ENCODE results near the gene POU1F1.

Gene POU1F1

DNA sequence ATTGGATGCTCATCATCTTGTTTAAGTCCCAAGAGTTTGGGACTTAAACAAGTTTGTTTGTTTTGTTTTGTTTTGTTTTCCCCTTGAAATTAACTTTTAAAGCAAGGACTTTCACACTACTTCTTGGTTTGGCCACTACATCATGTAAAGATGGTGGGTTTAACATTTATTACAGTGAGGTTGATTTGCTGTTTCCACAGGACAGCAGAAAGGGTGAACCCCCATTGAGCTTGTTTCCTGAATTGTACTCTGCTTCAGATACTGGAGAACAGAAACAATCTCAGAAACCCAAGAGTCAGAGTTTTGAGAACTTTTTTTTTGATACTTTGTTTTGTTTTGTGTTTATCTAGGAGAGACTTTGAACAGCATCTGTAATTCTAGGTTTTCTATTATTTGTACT, 6.7 kb downstream of the POU1F1 start:
- no peaks in the 10 kb centered on the region for H3K27me3 ChIP-seq (ENCODE audit: control insufficient read depth in 3 of 3, insufficient read depth in 3 of 3, low read depth in 1 of 3, low read length in 3 of 3)
- H3K23ac ChIP-seq (ENCODE audit: low read depth, low read length, poor library complexity): no peak overlapping the region
- no peak overlapping the region for H2BK12ac ChIP-seq (ENCODE audit: low read length)
- no peak overlapping the region for H3K4me2 ChIP-seq (ENCODE audit: insufficient read depth, low read length, poor library complexity, severe bottlenecking)
- no peak for DNase-seq (ENCODE audit: low spot score)
- no peak overlapping the region for H2BK5ac ChIP-seq (ENCODE audit: low read length)
- no peak overlapping the region for H3K14ac ChIP-seq (ENCODE audit: low read length)
- no peak overlapping the region for H2AK5ac ChIP-seq (ENCODE audit: low read depth, low read length)
- no peak overlapping the region for H3K27ac ChIP-seq (replicated peaks; ENCODE audit: low read length)
- H3K9ac ChIP-seq (ENCODE audit: low read depth, low read length, poor library complexity): no peak overlapping the region
- H2AFZ ChIP-seq (ENCODE audit: low read length): peak overlapping the region; percentile 65
- no peaks in the 10 kb centered on the region for H3K4me1 ChIP-seq (ENCODE audit: control insufficient read depth in 2 of 2, insufficient read depth in 1 of 2, low read depth in 1 of 2, low read length in 2 of 2)
- no peak overlapping the region for H2BK15ac ChIP-seq (ENCODE audit: low read length)
- H3K18ac ChIP-seq (ENCODE audit: low read length): no peak overlapping the region
- no peaks in the 10 kb centered on the region for H3K9me3 ChIP-seq (replicated peaks in 1 of 2; ENCODE audit: control insufficient read depth in 2 of 2, insufficient read depth in 1 of 2, low read depth in 1 of 2, low read length in 2 of 2)
- no peak overlapping the region for H2BK120ac ChIP-seq (ENCODE audit: low read depth, low read length)
- no peak overlapping the region for H4K91ac ChIP-seq (ENCODE audit: low read depth, low read length, poor library complexity)
- no peaks in the 10 kb centered on the region for H3K36me3 ChIP-seq (replicated peaks in 1 of 2; ENCODE audit: control insufficient read depth in 2 of 2, insufficient read depth in 2 of 2, low read length in 2 of 2)
- no peak overlapping the region for H4K8ac ChIP-seq (ENCODE audit: low read depth, low read length)
- no peak overlapping the region for H3K4me3 ChIP-seq (ENCODE audit: low read length in 2 of 2)
- no peaks in the 10 kb centered on the region for H3K79me1 ChIP-seq (ENCODE audit: low read depth, low read length)
- no peak overlapping the region for H3K4ac ChIP-seq (ENCODE audit: low read length)

DNA sequence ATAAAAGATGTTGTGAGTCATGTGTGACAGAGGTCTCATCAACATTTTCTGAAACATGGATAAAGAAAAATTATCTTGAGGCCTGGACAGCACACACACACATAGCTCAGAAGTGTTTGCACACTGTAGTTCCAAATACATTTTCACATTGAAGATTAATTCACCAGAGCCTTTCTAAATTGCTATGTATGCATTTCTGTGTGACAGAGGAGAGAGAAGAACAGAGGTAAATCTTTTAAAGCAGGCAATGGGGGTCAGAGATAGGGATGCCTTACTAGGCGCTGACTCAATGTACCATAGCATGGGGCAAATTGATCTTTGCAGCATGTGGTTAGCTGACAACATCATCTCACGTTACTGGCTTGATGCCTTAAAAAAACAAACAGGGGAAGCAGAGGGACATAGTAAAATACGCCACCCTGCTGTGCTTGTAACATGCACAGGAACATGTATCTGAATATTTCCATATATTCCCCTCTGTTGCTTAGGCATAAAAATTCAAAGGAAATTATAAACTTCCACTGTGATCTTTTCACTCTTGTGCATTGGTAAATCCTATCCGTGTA, 7.7 kb downstream of the POU1F1 start:
- Histone ChIP-seq H2BK120ac (ENCODE audit: low read depth, low read length) (no peak overlapping the region), H2BK12ac (ENCODE audit: low read length) (no peak overlapping the region), H4K8ac (ENCODE audit: low read depth, low read length) (no peak overlapping the region), H3K9me3 (replicated peaks in 1 of 2; ENCODE audit: control insufficient read depth in 2 of 2, insufficient read depth in 1 of 2, low read depth in 1 of 2, low read length in 2 of 2) (no peaks in the 10 kb centered on the region), H3K14ac (ENCODE audit: low read length) (no peak overlapping the region), H2AFZ (ENCODE audit: low read length) (peak overlapping the region; percentile 60), H3K4me2 (ENCODE audit: insufficient read depth, low read length, poor library complexity, severe bottlenecking) (no peak overlapping the region), H3K23ac (ENCODE audit: low read depth, low read length, poor library complexity) (no peak overlapping the region), H3K4me3 (ENCODE audit: low read length in 2 of 2) (no peak overlapping the region), H2BK15ac (ENCODE audit: low read length) (no peak overlapping the region), H3K9ac (ENCODE audit: low read depth, low read length, poor library complexity) (no peak overlapping the region), H3K27me3 (ENCODE audit: control insufficient read depth in 3 of 3, insufficient read depth in 3 of 3, low read depth in 1 of 3, low read length in 3 of 3) (no peaks in the 10 kb centered on the region), H3K4ac (ENCODE audit: low read length) (no peak overlapping the region), H2AK5ac (ENCODE audit: low read depth, low read length) (no peak overlapping the region), H3K36me3 (replicated peaks in 1 of 2; ENCODE audit: control insufficient read depth in 2 of 2, insufficient read depth in 2 of 2, low read length in 2 of 2) (no peaks in the 10 kb centered on the region), H3K79me1 (ENCODE audit: low read depth, low read length) (no peaks in the 10 kb centered on the region), H2BK5ac (ENCODE audit: low read length) (no peak overlapping the region), H3K27ac (replicated peaks; ENCODE audit: low read length) (no peak overlapping the region), H4K91ac (ENCODE audit: low read depth, low read length, poor library complexity) (no peak overlapping the region), H3K18ac (ENCODE audit: low read length) (no peak overlapping the region), H3K4me1 (ENCODE audit: control insufficient read depth in 2 of 2, insufficient read depth in 1 of 2, low read depth in 1 of 2, low read length in 2 of 2) (no peaks in the 10 kb centered on the region)
- no peak for DNase-seq (ENCODE audit: low spot score)
- no CpG with 5 or more reads among the region's 4 CpGs for WGBS, 2 donors (ENCODE audit: extremely low coverage in 2 of 2, insufficient read length in 2 of 2, insufficient replicate concordance in 1 of 2)

DNA sequence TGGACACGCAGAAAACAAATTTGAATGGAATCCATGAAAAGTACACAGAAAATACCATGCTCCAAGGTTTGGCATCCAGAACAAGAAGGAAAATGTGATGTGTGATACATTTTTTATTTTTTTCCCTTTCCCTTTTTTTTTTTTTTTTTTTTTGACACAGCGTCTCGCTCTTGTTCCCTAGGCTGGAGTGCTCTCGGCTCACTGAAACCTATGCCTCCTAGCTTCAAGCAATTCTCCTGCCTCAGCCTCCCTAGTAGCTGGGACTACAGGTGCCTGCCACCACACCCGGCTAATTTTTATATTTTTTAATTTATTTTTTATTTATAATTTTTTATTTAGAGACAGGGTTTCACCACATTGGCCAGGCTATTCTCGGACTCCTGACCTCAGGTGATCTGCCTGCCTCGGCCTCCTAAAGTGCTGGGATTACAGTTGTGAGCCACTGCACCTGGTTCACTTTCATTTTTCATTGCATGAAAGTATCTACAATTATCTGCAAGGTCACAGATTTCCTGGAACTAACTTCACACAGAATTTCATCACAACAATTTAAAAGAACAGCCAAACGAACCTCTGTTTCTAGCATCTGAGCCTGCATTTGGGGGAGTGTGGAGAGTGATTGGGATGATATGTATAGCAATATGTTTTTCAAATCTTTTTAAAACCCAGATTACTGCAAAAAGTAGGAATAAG, 8.3 kb downstream of the POU1F1 start:
- no peak overlapping the region for H2BK15ac ChIP-seq (ENCODE audit: low read length)
- DNase-seq (ENCODE audit: low spot score): no peak

DNA sequence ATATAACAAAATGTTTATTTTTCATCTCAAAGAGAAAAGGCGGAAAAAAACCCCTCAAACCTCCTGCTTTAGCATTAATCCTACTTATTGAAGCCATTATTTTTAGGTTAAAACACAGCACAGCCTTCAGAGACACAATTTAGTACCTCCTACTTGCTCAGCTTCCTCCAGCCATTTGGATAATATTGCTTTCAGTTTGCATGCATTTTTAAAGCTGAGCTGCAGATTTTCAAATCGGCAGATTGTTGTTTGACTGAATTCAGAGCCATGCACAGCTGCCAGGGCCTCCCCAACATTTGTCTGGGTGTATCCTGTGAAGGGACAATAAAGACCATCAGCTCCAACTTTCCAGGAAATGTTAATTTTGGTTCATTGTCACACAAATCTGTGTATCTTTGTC, 14.5 kb downstream of the POU1F1 start:
- Histone ChIP-seq H3K18ac (ENCODE audit: low read length) (no peak overlapping the region), H3K27me3 (ENCODE audit: control insufficient read depth in 3 of 3, insufficient read depth in 3 of 3, low read depth in 1 of 3, low read length in 3 of 3) (no peaks in the 10 kb centered on the region), H3K4me3 (ENCODE audit: low read length in 2 of 2) (no peak overlapping the region), H3K4ac (ENCODE audit: low read length) (no peak overlapping the region), H2AK5ac (ENCODE audit: low read depth, low read length) (no peak overlapping the region), H4K91ac (ENCODE audit: low read depth, low read length, poor library complexity) (no peak overlapping the region), H3K27ac (replicated peaks; ENCODE audit: low read length) (no peak overlapping the region), H3K9ac (ENCODE audit: low read depth, low read length, poor library complexity) (no peak overlapping the region), H2BK12ac (ENCODE audit: low read length) (no peak overlapping the region), H3K23ac (ENCODE audit: low read depth, low read length, poor library complexity) (no peak overlapping the region), H3K4me1 (ENCODE audit: control insufficient read depth in 2 of 2, insufficient read depth in 1 of 2, low read depth in 1 of 2, low read length in 2 of 2) (peaks cover 0 to 6% of the 10 kb centered on the region in 2 donors), H3K36me3 (replicated peaks in 1 of 2; ENCODE audit: control insufficient read depth in 2 of 2, insufficient read depth in 2 of 2, low read length in 2 of 2) (no peaks in the 10 kb centered on the region), H3K4me2 (ENCODE audit: insufficient read depth, low read length, poor library complexity, severe bottlenecking) (no peak overlapping the region), H2BK15ac (ENCODE audit: low read length) (no peak overlapping the region), H3K9me3 (replicated peaks in 1 of 2; ENCODE audit: control insufficient read depth in 2 of 2, insufficient read depth in 1 of 2, low read depth in 1 of 2, low read length in 2 of 2) (no peaks in the 10 kb centered on the region), H4K8ac (ENCODE audit: low read depth, low read length) (no peak overlapping the region), H2BK5ac (ENCODE audit: low read length) (no peak overlapping the region), H2AFZ (ENCODE audit: low read length) (peak overlapping the region; percentile 90), H2BK120ac (ENCODE audit: low read depth, low read length) (no peak overlapping the region), H3K79me1 (ENCODE audit: low read depth, low read length) (no peaks in the 10 kb centered on the region), H3K14ac (ENCODE audit: low read length) (no peak overlapping the region)
- no peak for DNase-seq (ENCODE audit: low spot score)
- no CpG with 5 or more reads among the region's 2 CpGs for WGBS, 2 donors (ENCODE audit: extremely low coverage in 2 of 2, insufficient read length in 2 of 2, insufficient replicate concordance in 1 of 2)

More for the DNA sequence above, 8.3 kb downstream of the POU1F1 start:
- no peak overlapping the region for H3K18ac ChIP-seq (ENCODE audit: low read length)
- no peak overlapping the region for H4K8ac ChIP-seq (ENCODE audit: low read depth, low read length)
- H3K14ac ChIP-seq (ENCODE audit: low read length): no peak overlapping the region
- no peak overlapping the region for H3K4me2 ChIP-seq (ENCODE audit: insufficient read depth, low read length, poor library complexity, severe bottlenecking)
- H3K36me3 ChIP-seq (replicated peaks in 1 of 2; ENCODE audit: control insufficient read depth in 2 of 2, insufficient read depth in 2 of 2, low read length in 2 of 2): no peaks in the 10 kb centered on the region
- H2AK5ac ChIP-seq (ENCODE audit: low read depth, low read length): no peak overlapping the region
- H3K27ac ChIP-seq (replicated peaks; ENCODE audit: low read length): no peak overlapping the region
- no CpG with 5 or more reads among the region's 8 CpGs for WGBS, 2 donors (ENCODE audit: extremely low coverage in 2 of 2, insufficient read length in 2 of 2, insufficient replicate concordance in 1 of 2)
- H3K27me3 ChIP-seq (ENCODE audit: control insufficient read depth in 3 of 3, insufficient read depth in 3 of 3, low read depth in 1 of 3, low read length in 3 of 3): no peaks in the 10 kb centered on the region
- no peaks in the 10 kb centered on the region for H3K4me1 ChIP-seq (ENCODE audit: control insufficient read depth in 2 of 2, insufficient read depth in 1 of 2, low read depth in 1 of 2, low read length in 2 of 2)
- no peak overlapping the region for H3K9ac ChIP-seq (ENCODE audit: low read depth, low read length, poor library complexity)
- H3K4ac ChIP-seq (ENCODE audit: low read length): no peak overlapping the region
- H2BK120ac ChIP-seq (ENCODE audit: low read depth, low read length): no peak overlapping the region
- no peak overlapping the region for H3K4me3 ChIP-seq (ENCODE audit: low read length in 2 of 2)
- H2BK5ac ChIP-seq (ENCODE audit: low read length): no peak overlapping the region
- no peak overlapping the region for H4K91ac ChIP-seq (ENCODE audit: low read depth, low read length, poor library complexity)
- H2BK12ac ChIP-seq (ENCODE audit: low read length): no peak overlapping the region
- H3K9me3 ChIP-seq (replicated peaks in 1 of 2; ENCODE audit: control insufficient read depth in 2 of 2, insufficient read depth in 1 of 2, low read depth in 1 of 2, low read length in 2 of 2): no peaks in the 10 kb centered on the region
- H2AFZ ChIP-seq (ENCODE audit: low read length): peak overlapping the region; percentile 60
- H3K23ac ChIP-seq (ENCODE audit: low read depth, low read length, poor library complexity): no peak overlapping the region
- no peaks in the 10 kb centered on the region for H3K79me1 ChIP-seq (ENCODE audit: low read depth, low read length)
